GM12873 (cell line): ENCODE results near the gene OSBP2.

ENCODE experiments used
- CTCF ChIP-seq: IDR thresholded peaks from 2 replicates; pipeline ENCODE4 v1.5.1; 2012; ENCODE audit warnings: low read depth, mild to moderate bottlenecking, moderate library complexity, low read length, control low read depth; ENCODE audit not compliant: insufficient read depth; ENCODE audit errors: missing control alignments

The OSBP2 gene

DNA sequence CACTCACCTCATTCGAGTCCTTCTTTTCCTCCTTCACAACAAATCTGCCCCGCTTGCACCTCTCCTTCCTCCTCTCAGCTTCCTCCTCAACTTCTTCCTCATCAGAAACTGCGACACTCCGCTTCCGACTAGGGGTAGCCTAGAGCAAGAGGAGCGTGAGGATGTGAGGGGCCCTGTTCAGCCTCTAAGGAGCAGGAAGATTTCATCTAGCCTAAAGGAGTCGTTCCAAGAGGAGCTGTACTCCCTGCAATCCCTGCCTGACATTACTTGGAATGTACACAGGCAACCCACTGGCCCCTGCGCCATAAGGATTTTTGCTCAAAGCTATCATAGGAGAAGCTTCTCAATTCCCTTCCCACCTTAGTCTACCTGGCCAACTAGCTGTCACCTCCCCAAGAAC lies 239.4 kb downstream of the OSBP2 start:
- TF ChIP-seq CTCF, result no peak

DNA sequence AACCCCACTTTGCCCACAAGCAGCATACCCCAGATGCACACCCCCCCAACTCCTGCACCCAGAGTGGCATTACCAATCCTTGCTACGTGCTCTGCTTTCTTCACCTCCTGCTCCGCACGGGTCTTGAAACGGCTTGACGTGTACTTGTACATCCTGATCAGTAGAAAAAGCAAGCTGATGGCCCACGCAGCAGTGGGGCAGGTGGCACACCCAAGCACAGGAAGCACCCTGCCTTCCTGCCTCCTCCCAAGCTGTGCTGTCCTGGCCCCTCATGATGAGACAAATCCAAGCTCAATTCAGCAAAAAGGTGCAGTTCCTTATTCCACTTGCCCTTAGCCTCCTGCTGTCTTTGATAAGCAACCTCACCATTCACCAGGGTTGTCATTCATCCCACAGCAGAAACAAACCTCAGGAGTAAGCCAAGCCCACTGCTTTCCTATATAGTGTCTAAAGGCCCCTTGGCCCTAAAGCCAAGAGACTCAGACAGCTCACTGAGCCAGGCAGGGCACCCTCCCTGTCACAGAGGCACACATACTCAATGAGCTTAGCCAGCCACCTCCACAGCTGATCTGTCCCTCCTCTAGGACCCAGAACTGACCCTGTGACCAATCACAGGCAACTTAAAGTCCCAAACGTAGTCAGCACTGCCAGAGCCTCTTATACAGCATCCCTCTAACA lies 246.2 kb downstream of the OSBP2 start:
- TF ChIP-seq CTCF, result no peak

DNA sequence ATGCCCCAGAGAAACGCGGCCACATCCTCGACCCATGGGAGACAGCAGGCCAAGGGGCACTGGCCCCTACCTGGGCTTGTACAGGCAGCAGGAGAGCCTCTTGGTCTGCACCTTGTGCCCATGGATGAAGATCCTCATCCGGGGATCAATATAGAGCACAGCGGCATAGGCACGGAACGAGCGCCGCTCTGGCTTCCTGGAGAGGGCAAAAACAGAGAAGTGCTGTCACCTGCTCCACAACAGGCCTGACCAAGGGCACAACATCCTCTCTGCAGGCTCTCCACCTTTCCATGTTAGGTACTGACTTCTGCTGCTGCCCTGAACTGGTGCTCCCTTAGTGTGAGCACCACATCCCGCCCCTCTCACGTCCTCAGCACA lies 246.7 kb downstream of the OSBP2 start:
- TF ChIP-seq CTCF, result no peak

DNA sequence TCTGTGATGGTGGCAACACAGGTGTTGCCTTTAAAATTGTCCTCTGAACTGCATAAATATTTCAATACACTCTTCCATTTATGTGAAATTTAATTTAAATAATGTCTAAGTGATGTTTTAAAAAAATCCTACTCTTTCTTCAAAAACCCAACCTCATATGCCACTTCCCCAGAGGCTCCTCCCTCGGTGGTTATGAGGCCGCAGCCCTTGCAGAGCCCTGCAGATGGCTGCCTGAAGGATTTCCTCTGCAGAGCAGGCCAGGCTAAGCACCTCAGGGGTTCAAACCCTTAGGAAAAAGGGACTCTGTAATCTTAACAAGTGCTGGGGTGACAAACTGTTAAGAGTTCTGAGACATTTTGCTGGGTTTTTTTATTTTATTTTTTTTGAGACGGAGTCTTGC lies 248.7 kb downstream of the OSBP2 start:
- no peak for TF ChIP-seq CTCF

GRCh38 chr22:30944986-30945385 lies 250.3 kb downstream of the OSBP2 start:
- TF ChIP-seq CTCF, result no peak

DNA sequence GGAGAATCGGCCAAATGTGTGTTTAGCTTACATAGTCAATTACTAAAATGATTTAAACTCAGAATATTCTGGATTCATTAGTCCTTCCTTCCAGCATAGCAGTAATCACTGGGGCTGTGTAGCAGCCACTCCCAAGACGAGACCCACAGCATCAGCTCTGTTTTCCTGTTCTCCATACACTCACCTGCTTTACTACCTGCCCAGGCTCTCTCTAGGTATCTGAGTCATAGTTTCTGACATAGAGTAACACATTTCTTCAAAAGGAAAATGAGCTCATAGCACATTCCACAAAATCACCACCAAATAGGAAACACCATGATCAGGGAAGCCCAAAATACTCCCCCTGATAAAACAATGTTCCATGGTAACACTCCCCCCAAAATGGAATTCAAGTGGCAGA lies 251.0 kb downstream of the OSBP2 start:
- no peak for TF ChIP-seq CTCF

GRCh38 chr22:30946354-30946753 lies 251.7 kb downstream of the OSBP2 start:
- TF ChIP-seq CTCF, result no peak
